Endothelial cell of umbilical vein (primary cell): ENCODE results near the gene COLGALT1.

Experiments
- CTCF ChIP-seq, 2 donors: IDR thresholded peaks; 1 replicate in 1 of 2; 2 replicates in 1 of 2; pipeline ENCODE4 v1.5.1; 2011; ENCODE audit warnings: low read length in 2 of 2, mild to moderate bottlenecking in 2 of 2, moderate library complexity in 2 of 2, control low read depth in 1 of 2, inconsistent platforms in 1 of 2, low read depth in 1 of 2; ENCODE audit not compliant: insufficient read depth in 1 of 2; ENCODE audit errors: extremely low read depth in 1 of 2
- EZH2 ChIP-seq: IDR thresholded peaks from 2 replicates; pipeline ENCODE4 v1.6.1; 2012; ENCODE audit warnings: borderline replicate concordance, low read depth, mild to moderate bottlenecking, moderate library complexity, low read length, inconsistent platforms; ENCODE audit not compliant: severe bottlenecking
- FOS ChIP-seq: IDR thresholded peaks from 2 replicates; pipeline ENCODE4 v1.6.1; 2011; ENCODE audit warnings: mild to moderate bottlenecking, low read length, moderate library complexity, borderline replicate concordance; ENCODE audit not compliant: insufficient read depth
- JUN ChIP-seq: IDR thresholded peaks from 2 replicates; pipeline ENCODE4 v1.6.1; 2011; ENCODE audit warnings: borderline replicate concordance, low read depth; ENCODE audit not compliant: insufficient read length, insufficient read depth
- MAX ChIP-seq: IDR thresholded peaks from 2 replicates; pipeline ENCODE4 v1.6.1; 2011; ENCODE audit not compliant: insufficient read depth, insufficient read length
- MYC ChIP-seq: IDR thresholded peaks from one replicate; pipeline ENCODE4 v1.6.1; 2011; ENCODE audit warnings: mild to moderate bottlenecking, low read depth, low read length
- POLR2A ChIP-seq: IDR thresholded peaks from 2 replicates; pipeline ENCODE4 v1.6.1; 2012; ENCODE audit warnings: low read depth, mild to moderate bottlenecking, control low read depth, low read length
- POLR2AphosphoS5 ChIP-seq: IDR thresholded peaks from 2 replicates; pipeline ENCODE4 v1.6.1; 2012; ENCODE audit warnings: low read depth, mild to moderate bottlenecking, control low read depth, low read length, moderate library complexity; ENCODE audit not compliant: insufficient read depth

GRCh38 chr19:17510220-17510993 lies 45.0 kb upstream of the COLGALT1 start:
- TF ChIP-seq CTCF (IDR thresholded peaks at IDR 0.05; ENCODE audit: extremely low read depth in 1 of 2, insufficient read depth in 1 of 2, low read depth in 1 of 2, low read length in 2 of 2) (no peak), MYC (no peak), POLR2A (no peak), EZH2 (no peak), MAX (no peak), POLR2AphosphoS5 (no peak), JUN (no peak), FOS (no peak)
